ENCODE data around the gene TSR3. TPM values are rescaled to one million over a fixed set of nuclear protein-coding genes. Genes with fewer than 3 reads are reported as not detected.

The TSR3 gene
- total RNA-seq, 2 experiments from 2014 or later = 33.8 to 43.7 TPM

DNA sequence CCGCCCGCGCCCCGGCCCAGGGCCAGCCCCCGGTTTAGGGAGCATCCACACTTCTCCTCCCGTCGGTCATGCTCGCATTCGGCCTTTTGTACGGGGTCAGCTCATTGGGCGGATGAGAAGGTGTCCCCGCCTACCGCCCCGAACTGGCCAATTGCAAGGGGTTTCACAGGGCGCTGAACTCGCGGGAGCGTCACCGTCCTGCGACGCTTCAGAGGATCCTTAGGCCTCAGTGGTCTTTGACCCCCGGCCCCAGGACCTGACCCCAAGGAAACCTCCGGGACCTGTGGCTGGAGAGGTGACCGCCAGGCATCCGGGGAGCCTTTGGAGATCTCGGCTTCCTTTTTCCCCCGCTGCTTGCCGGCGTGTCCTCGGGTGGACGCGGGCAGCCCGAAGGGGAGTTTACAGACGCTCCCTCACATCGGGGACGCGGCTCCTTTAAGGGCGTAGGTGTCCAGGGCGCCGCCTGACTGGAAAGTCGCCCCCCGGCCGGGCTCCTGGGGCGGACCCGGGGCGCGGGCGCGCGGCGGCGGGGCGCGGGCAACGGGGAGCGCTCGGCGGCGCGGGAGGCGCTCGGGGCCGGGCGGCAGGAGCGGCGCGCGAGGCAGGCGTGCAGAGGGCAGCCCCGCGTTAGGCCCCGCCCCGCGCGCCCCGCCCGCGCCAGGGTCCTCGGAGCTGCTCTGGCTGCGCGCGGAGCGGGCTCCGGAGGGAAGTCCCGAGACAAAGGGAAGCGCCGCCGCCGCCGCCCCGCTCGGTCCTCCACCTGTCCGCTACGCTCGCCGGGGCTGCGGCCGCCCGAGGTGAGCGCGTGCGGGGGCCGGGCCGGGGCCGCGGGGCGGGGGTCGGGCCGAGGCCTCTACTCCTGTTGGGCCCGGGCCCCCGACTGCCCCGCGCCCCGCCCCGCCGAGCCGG, 42.4 kb downstream of the TSR3 start, which contains the start of gene UBE2I:
TSS of gene UBE2I (plus strand) at position 660 of the 909 bp plus-strand sequence. CDS start 4,395 bp downstream, outside the sequence.
- Mint-ChIP-seq H3K4me3 (peak within 1 kb of the TSS; percentile 92), H3K36me3 (ENCODE audit: low read depth) (peaks cover 11% of the 10 kb centered on the region), H3K4me1 (peaks cover 36% of the 10 kb centered on the region), H3K9me3 (no peaks in the 10 kb centered on the region), H3K27ac (peak within 1 kb of the TSS; percentile 100), H3K27me3 (no peaks in the 10 kb centered on the region)
- CTCF ChIA-PET = interaction anchor here (1.0 kb wide), 1 partner anchor 9 kb away, joined by 5 read pairs; no protein-coding TSS in a partner anchor
- DNase-seq = peak; percentile 97
- POLR2A ChIA-PET = interaction anchor here (1.6 kb wide), 1 partner anchor 111 kb away, joined by 7 read pairs; the partner anchor contains the start of gene UQCC4

DNA sequence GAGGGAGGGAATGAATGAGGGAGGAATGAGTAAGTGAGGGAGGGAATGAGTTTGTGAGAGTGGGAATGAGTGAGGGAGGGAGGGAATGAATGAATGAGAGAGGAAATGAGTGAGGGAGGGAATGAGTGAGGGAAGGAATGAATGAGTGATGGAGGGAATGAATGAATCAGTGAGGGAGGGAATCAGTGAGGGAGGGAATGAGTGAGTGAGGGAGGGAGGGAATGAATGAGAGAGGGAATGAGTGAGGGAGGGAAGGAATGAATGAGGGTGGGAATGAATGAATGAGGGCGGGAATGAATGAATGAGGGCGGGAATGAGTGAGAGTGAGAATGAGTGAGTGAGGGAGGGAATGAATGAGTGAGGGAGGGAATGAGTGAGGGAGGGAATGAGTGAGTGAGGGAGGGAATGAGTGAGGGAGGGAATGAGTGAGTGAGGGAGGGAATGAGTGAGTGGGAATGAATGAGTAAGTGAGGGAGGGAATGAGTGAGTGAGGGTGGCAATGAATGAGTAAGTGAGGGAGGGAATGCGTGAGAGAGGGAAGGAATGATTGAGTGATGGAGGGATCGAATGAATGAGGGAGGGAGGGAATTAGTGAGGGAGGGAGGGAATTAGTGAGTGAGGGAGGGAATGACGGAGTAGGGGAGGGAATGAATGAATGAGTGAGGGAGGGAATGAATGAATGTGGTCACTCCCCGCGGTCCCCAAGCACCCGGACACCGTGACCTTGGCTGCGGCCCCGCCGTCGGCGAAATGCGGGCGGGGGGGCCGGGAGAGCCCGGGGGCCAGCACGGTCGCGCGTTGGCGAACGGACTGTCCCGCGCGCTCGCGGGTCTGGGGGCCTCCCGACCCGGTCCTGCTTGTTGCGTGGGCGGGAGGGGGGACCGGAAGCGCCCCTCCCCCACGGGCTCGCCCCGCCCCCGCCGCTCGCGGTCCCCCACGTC, 43.4 kb downstream of the TSR3 start:
- peak overlapping the region; percentile 100 for H3K27ac Mint-ChIP-seq
- no peak for DNase-seq
- H3K4me3 Mint-ChIP-seq = peak overlapping the region; percentile 81
- no peaks in the 10 kb centered on the region for H3K27me3 Mint-ChIP-seq
- peaks cover 9% of the 10 kb centered on the region for H3K36me3 Mint-ChIP-seq (ENCODE audit: low read depth)
- H3K4me1 Mint-ChIP-seq = peaks cover 42% of the 10 kb centered on the region
- ChIA-PET CTCF (no interaction called here), POLR2A (interaction anchor here (1.6 kb wide), 1 partner anchor 112 kb away, joined by 7 read pairs; the partner anchor contains the start of gene UQCC4)
- no peaks in the 10 kb centered on the region for H3K9me3 Mint-ChIP-seq

DNA sequence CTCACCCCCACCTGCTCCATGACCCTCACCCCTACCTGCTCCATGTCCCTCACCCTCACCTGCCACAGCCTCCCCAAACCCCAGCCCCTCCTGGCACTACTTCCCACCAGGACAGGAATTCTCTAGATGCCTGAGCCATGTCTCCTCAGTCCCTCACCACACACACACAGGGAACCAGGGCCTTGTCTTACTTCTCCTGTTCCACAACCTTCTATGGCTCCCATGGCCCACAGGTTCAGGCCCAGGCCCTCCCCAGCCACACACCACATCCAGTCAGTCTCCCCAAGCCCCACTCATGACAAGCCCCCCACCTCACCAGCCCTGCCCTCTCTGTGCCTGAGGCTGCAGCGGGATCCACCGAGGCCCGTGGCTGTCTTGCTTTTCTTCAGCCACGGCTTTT, 45.3 kb downstream of the TSR3 start:
- Mint-ChIP-seq H3K4me1 (peaks cover 42% of the 10 kb centered on the region), H3K27ac (peak overlapping the region; percentile 43), H3K27me3 (no peaks in the 10 kb centered on the region), H3K36me3 (ENCODE audit: low read depth) (peaks cover 9% of the 10 kb centered on the region), H3K4me3 (peak overlapping the region; percentile 50), H3K9me3 (no peaks in the 10 kb centered on the region)
- ChIA-PET CTCF (no interaction called here), POLR2A (no interaction called here)
- DNase-seq = no peak

GRCh38 chr16:1305823-1306222, 45.9 kb downstream of the TSR3 start:
- DNase-seq = no peak
- CTCF ChIA-PET = no interaction called here
- Mint-ChIP-seq H3K27me3 (no peaks in the 10 kb centered on the region), H3K36me3 (ENCODE audit: low read depth) (peaks cover 6% of the 10 kb centered on the region), H3K4me3 (no peak overlapping the region), H3K4me1 (peaks cover 37% of the 10 kb centered on the region), H3K27ac (peak overlapping the region; percentile 93), H3K9me3 (no peaks in the 10 kb centered on the region)
- POLR2A ChIA-PET = no interaction called here

DNA sequence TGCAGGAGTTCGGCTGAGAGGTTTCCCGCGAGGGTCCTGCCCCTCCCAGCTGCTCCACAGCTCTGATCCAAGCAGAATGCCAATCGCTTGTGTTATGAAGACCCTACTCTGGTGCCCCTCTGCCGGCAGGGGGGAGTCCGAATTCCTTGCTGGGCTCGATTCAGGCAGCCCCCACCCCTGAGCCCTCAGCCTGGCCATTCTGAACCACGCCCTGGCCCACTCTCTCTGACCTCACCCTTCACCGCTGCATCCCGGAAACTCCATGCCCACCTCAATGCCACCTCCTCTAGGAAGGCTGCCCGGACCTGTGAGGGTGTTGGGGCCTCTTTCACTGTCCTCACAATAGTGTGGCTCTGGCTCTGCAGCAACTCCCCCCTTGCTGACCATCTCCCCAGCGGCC, 50.1 kb downstream of the TSR3 start:
- POLR2A ChIA-PET = no interaction called here
- H3K27ac Mint-ChIP-seq = peak overlapping the region; percentile 31
- peak overlapping the region; percentile 2 for H3K4me3 Mint-ChIP-seq

DNA sequence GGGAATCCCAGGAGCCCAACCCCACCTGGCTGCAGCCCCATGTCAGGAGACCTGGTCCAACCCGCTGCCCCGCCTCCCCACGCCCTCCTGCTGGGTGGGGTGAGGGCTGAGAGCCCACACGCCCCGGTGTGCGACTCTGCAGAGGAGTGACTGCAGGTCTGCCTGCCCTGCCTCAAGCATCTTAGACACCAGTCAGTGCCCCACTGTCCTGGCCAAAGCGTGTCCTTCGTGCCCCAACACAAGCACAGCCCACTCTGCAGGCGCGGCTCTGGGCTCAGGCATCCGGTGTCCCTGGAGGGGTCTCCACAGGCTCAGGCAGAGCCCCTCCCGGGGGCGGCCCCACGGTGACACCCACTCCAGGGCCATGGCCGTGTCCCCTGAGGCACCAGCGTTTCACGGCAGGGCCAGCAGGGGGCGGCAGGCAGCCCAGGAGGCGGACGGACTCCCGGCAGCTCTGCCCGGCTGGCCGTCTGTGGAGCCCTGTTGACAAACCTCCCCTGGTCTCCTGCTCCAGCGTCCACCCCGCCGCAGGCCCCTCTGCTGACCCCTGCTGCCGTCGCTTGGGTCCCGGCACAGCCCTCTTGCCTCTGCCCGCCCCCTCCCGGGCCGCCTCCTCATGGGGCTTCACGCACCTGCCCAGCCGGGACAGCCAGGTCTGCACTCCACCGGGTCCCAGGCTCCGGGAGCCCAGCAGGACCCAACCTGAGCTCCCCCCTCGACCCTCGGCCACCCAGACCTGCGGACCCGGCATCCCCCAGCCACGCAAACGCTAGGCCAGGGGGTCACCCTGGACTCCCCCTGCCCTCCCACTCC, 50.8 kb downstream of the TSR3 start:
- H3K4me1 Mint-ChIP-seq = peaks cover 27% of the 10 kb centered on the region
- H3K27ac Mint-ChIP-seq = no peak overlapping the region
- ChIA-PET CTCF (interaction anchor here (0.6 to 1.7 kb wide), 7 partner anchors 9 to 406 kb away, joined by 3 to 5 read pairs (median 3); partner anchors contain the start of gene UBE2I), POLR2A (no interaction called here)
- H3K27me3 Mint-ChIP-seq = no peaks in the 10 kb centered on the region
- H3K4me3 Mint-ChIP-seq = no peak overlapping the region
- DNase-seq = peak; percentile 74
- no peaks in the 10 kb centered on the region for H3K36me3 Mint-ChIP-seq (ENCODE audit: low read depth)
- H3K9me3 Mint-ChIP-seq = no peaks in the 10 kb centered on the region

More for the DNA sequence above, 50.1 kb downstream of the TSR3 start:
- no peaks in the 10 kb centered on the region for H3K36me3 Mint-ChIP-seq (ENCODE audit: low read depth)
- CTCF ChIA-PET = interaction anchor here (0.6 to 1.7 kb wide), 6 partner anchors 8 to 77 kb away, joined by 3 to 5 read pairs (median 4); partner anchors contain the start of gene UBE2I
- H3K4me1 Mint-ChIP-seq = peaks cover 34% of the 10 kb centered on the region
- H3K9me3 Mint-ChIP-seq = no peaks in the 10 kb centered on the region
- no peaks in the 10 kb centered on the region for H3K27me3 Mint-ChIP-seq
- DNase-seq = no peak

DNA sequence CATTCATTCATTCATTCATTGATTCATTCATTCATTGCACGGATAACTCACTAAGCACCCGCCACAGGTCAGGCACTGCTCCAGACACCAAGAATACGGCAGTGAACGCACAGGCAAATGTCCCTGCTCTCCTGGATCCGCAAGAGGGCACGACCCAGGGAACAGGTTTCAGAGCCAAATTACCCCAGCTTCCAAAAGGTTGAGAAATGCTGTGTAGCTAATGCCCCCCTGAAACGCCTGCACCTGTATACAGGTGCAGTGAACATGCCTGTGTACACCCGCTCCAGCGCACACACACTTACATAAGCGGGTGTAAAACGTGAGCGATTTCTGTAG, 51.8 kb downstream of the TSR3 start:
- Mint-ChIP-seq H3K4me1 (peaks cover 25% of the 10 kb centered on the region), H3K36me3 (ENCODE audit: low read depth) (no peaks in the 10 kb centered on the region), H3K4me3 (no peak overlapping the region), H3K27ac (no peak overlapping the region), H3K9me3 (no peaks in the 10 kb centered on the region), H3K27me3 (peaks cover 5% of the 10 kb centered on the region)
- DNase-seq = no peak
- ChIA-PET CTCF (interaction anchor here (1.0 to 1.7 kb wide), 4 partner anchors 10 to 407 kb away, joined by 3 to 5 read pairs (median 4); partner anchors contain the start of gene UBE2I), POLR2A (no interaction called here)

Other genes with a start within 250 kb of the TSR3 start
- gene CACNA1H, start 198.8 kb downstream of the TSR3 start, total RNA-seq = 1 to 10 TPM; 3.2 to 3.6 TPM
- not detected for gene TPSG1, start 126.6 kb downstream of the TSR3 start, total RNA-seq
- gene TPSB2, start 121.7 kb downstream of the TSR3 start, total RNA-seq = not detected
- not detected for gene TPSAB1, start 111.2 kb downstream of the TSR3 start, total RNA-seq
- gene TPSD1, start 95.8 kb downstream of the TSR3 start, total RNA-seq = not detected
- gene UBE2I, start 42.2 kb downstream of the TSR3 start, total RNA-seq = 100 to 1,000 TPM; 204 to 222 TPM
- gene BAIAP3, start 18.2 kb downstream of the TSR3 start, total RNA-seq = 1 to 10 TPM in 1 of 2 experiments, under 1 TPM in 1; 0.83 to 1.6 TPM
- gene GNPTG, start 53 bp upstream of the TSR3 start, total RNA-seq = 10 to 100 TPM; 34.3 to 36.9 TPM
- gene UNKL, start 62.8 kb upstream of the TSR3 start, total RNA-seq = 10 to 100 TPM; 31.8 to 37.9 TPM
- gene UQCC4, start 68.9 kb upstream of the TSR3 start, total RNA-seq = 10 to 100 TPM; 11.2 to 13.4 TPM
- gene PERCC1, start 79.2 kb upstream of the TSR3 start, total RNA-seq = not detected
- gene CCDC154, start 92.7 kb upstream of the TSR3 start, total RNA-seq = 1 to 10 TPM; 1.9 to 2.7 TPM
- gene CLCN7, start 123.2 kb upstream of the TSR3 start, total RNA-seq = 10 to 100 TPM; 58.3 to 64.0 TPM
- gene PTX4, start 137.1 kb upstream of the TSR3 start, total RNA-seq = not detected
- 10 to 100 TPM; 49.1 to 65.5 TPM for gene TELO2, start 141.5 kb upstream of the TSR3 start, total RNA-seq
- 10 to 100 TPM; 60.6 to 73.5 TPM for gene TMEM204, start 181.8 kb upstream of the TSR3 start, total RNA-seq

All from activated CD4-positive, alpha-beta T cell treated with anti-CD3 and anti-CD28 coated beads, Interleukin-2, amount 10 ng/mL, durations not matched to agents 7 days and 5 days (primary cell).